ENCODE results near the gene HIVEP3. TPM values are rescaled to one million over a fixed set of nuclear protein-coding genes. Genes with fewer than 3 reads are reported as not detected.

Gene HIVEP3
- polyA plus RNA-seq, 3 donors, result 3.3 to 4.0 (median 3.7) TPM

GRCh38 chr1:41583658-41584547, 334.8 kb downstream of the HIVEP3 start:
- DNase-seq, result no peak

- no peak for DNase-seq
Measured at GRCh38 chr1:41582851-41583657, 335.7 kb downstream of the HIVEP3 start.

GRCh38 chr1:41582351-41582750, 336.4 kb downstream of the HIVEP3 start:
- DNase-seq, result no peak

GRCh38 chr1:41582004-41582325, 336.8 kb downstream of the HIVEP3 start:
- no peak for DNase-seq

GRCh38 chr1:41581216-41582003, 337.3 kb downstream of the HIVEP3 start:
- DNase-seq, result no peak

- DNase-seq, result no peak
Measured at GRCh38 chr1:41580520-41581172, 338.1 kb downstream of the HIVEP3 start.

- DNase-seq, result no peak
Measured at GRCh38 chr1:41580021-41580420, 338.7 kb downstream of the HIVEP3 start.

GRCh38 chr1:41578712-41579335, 339.9 kb downstream of the HIVEP3 start:
- DNase-seq, result no peak

- no peak for DNase-seq
Measured at GRCh38 chr1:41576620-41577019, 342.1 kb downstream of the HIVEP3 start.

- DNase-seq, result no peak
Measured at GRCh38 chr1:41576206-41576605, 342.5 kb downstream of the HIVEP3 start.

GRCh38 chr1:41574842-41575241, 343.9 kb downstream of the HIVEP3 start:
- DNase-seq, result no peak

GRCh38 chr1:41573785-41574713, 344.7 kb downstream of the HIVEP3 start:
- DNase-seq, result peak; percentile 80

GRCh38 chr1:41573194-41573593, 345.5 kb downstream of the HIVEP3 start:
- DNase-seq, result no peak

- no peak for DNase-seq
Measured at GRCh38 chr1:41572224-41572623, 346.5 kb downstream of the HIVEP3 start.

GRCh38 chr1:41571041-41571440, 347.7 kb downstream of the HIVEP3 start:
- DNase-seq, result no peak

- DNase-seq, result no peak
Measured at GRCh38 chr1:41568204-41568603, 350.5 kb downstream of the HIVEP3 start.

GRCh38 chr1:41566969-41567368, 351.8 kb downstream of the HIVEP3 start:
- no peak for DNase-seq

GRCh38 chr1:41566274-41566885, 352.3 kb downstream of the HIVEP3 start:
- DNase-seq, result no peak

GRCh38 chr1:41564741-41565475, 353.8 kb downstream of the HIVEP3 start:
- no peak for DNase-seq

Measured in renal pelvis (tissue), 4 donors.